ENCODE results near the gene EXD2. TPM values are rescaled to one million over a fixed set of nuclear protein-coding genes. Genes with fewer than 3 reads are reported as not detected.

EXD2 gene
- total RNA-seq, 1 experiment from 2014 or later = 26.2 TPM

DNA sequence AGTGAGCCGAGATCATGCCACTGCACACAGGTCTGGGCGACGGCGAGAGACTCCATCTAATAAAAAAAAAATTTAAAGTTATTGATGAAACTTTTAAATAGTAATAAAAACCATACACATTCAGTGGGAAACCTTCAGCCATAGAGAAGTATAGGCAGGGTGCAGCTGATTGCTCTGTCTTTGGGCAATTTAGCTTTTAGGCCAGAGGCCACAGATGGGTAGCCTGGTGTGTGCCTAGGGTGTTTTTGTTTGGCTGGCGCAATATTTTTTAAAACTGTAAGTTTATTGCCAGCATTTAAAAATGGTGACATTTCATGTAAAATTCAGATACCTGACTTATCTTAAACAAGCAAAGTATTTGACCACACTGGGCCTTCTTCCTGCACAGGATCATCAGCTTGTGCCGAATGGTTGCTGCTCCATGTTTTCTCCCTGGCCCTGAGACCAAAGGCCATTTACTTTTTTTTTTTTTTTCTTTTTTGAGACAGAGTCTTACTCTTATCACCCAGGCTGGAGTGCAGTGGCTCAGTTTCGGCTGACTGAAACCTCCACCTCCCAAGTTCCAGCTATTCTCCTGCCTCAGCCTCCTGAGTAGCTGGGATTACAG lies 16.2 kb downstream of the EXD2 start:
- ChIA-PET POLR2A (no interaction called here), CTCF (interaction anchor here (0.8 kb wide), 1 partner anchor 139 kb away, joined by 3 read pairs; no protein-coding TSS in a partner anchor)
- DNase-seq (ENCODE audit: low spot score) = no peak
- TF ChIP-seq FOXJ3 (CRISPR knock-in tag; IDR thresholded peaks at IDR 0.05; ENCODE audit: borderline replicate concordance) (no peak), SOX15 (CRISPR knock-in tag; IDR thresholded peaks at IDR 0.05) (no peak), OVOL2 (CRISPR knock-in tag; IDR thresholded peaks at IDR 0.05; ENCODE audit: borderline replicate concordance) (no peak), IRF2 (CRISPR knock-in tag; IDR thresholded peaks at IDR 0.05; ENCODE audit: borderline replicate concordance, low read depth) (no peak), NFYB (CRISPR knock-in tag; conservative IDR thresholded peaks at IDR 0.05; ENCODE audit: low read depth) (no peak), CREB1 (CRISPR knock-in tag; IDR thresholded peaks at IDR 0.05) (no peak), SMAD4 (CRISPR knock-in tag; IDR thresholded peaks at IDR 0.05) (no peak), ZNF396 (CRISPR knock-in tag; IDR thresholded peaks at IDR 0.05; ENCODE audit: borderline replicate concordance) (no peak)
- no peak overlapping the region for H3K27ac Mint-ChIP-seq
- no peaks in the 10 kb centered on the region for H3K9me3 Mint-ChIP-seq
- H3K36me3 Mint-ChIP-seq = peaks cover 12% of the 10 kb centered on the region
- no peak for ATAC-seq
- H3K4me1 Mint-ChIP-seq = peaks cover 5% of the 10 kb centered on the region; the same call in 1 of the 2 replicates
- H3K4me3 Mint-ChIP-seq = no peak overlapping the region
- H3K27me3 Mint-ChIP-seq (ENCODE audit: low read depth) = no peaks in the 10 kb centered on the region

DNA sequence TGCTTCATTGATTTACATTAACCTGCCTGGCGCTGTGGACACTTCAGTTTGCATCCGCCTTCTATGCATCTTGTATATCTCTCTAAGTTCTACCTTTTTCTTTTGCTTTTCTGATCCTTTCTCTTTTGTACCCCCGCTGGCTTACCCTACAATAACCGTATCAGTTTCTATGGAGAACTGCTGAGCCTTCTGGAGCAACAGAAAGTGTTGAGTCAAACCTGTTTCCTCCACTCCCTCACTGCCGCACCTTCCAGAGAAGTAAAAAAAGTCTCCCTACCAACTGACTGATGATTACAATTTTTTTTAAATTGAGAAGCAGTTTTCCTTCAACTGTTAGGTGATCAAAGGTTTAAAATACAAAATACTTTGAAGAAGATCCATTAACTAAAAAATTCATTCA lies 17.4 kb downstream of the EXD2 start:
- no peak for ATAC-seq
- CTCF ChIA-PET = interaction anchor here (0.6 to 1.2 kb wide), 2 partner anchors 56 to 203 kb away, joined by 3 to 5 read pairs; partner anchors contain the start of gene DCAF5
- no peaks in the 10 kb centered on the region for H3K9me3 Mint-ChIP-seq
- H3K4me3 Mint-ChIP-seq = no peak overlapping the region
- peak overlapping the region; percentile 8; the same call in 1 of the 2 replicates for H3K27ac Mint-ChIP-seq
- H3K27me3 Mint-ChIP-seq (ENCODE audit: low read depth) = no peaks in the 10 kb centered on the region
- peaks cover 5% of the 10 kb centered on the region; the same call in 1 of the 2 replicates for H3K4me1 Mint-ChIP-seq
- DNase-seq (ENCODE audit: low spot score) = no peak
- POLR2A ChIA-PET = no interaction called here
- peaks cover 15% of the 10 kb centered on the region for H3K36me3 Mint-ChIP-seq
- TF ChIP-seq MYBL2 (CRISPR knock-in tag; IDR thresholded peaks at IDR 0.05) (no peak), ESRRA (CRISPR knock-in tag; IDR thresholded peaks at IDR 0.05; ENCODE audit: borderline replicate concordance) (no peak), RELA (CRISPR knock-in tag; IDR thresholded peaks at IDR 0.05; ENCODE audit: borderline replicate concordance) (no peak), NFYB (CRISPR knock-in tag; conservative IDR thresholded peaks at IDR 0.05; ENCODE audit: low read depth) (no peak), ZNF317 (CRISPR knock-in tag; IDR thresholded peaks at IDR 0.05; ENCODE audit: borderline replicate concordance, low read depth) (no peak)
- TF ChIP-seq, protein P1, sequence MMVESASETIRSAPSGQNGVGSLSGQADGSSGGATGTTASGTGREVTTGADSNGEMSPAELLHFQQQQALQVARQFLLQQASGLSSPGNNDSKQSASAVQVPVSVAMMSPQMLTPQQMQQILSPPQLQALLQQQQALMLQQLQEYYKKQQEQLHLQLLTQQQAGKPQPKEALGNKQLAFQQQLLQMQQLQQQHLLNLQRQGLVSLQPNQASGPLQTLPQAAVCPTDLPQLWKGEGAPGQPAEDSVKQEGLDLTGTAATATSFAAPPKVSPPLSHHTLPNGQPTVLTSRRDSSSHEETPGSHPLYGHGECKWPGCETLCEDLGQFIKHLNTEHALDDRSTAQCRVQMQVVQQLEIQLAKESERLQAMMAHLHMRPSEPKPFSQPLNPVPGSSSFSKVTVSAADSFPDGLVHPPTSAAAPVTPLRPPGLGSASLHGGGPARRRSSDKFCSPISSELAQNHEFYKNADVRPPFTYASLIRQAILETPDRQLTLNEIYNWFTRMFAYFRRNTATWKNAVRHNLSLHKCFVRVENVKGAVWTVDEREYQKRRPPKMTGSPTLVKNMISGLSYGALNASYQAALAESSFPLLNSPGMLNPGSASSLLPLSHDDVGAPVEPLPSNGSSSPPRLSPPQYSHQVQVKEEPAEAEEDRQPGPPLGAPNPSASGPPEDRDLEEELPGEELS (CRISPR knock-in tag; IDR thresholded peaks at IDR 0.05) = no peak
- TF ChIP-seq, protein P2, sequence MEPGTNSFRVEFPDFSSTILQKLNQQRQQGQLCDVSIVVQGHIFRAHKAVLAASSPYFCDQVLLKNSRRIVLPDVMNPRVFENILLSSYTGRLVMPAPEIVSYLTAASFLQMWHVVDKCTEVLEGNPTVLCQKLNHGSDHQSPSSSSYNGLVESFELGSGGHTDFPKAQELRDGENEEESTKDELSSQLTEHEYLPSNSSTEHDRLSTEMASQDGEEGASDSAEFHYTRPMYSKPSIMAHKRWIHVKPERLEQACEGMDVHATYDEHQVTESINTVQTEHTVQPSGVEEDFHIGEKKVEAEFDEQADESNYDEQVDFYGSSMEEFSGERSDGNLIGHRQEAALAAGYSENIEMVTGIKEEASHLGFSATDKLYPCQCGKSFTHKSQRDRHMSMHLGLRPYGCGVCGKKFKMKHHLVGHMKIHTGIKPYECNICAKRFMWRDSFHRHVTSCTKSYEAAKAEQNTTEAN (CRISPR knock-in tag; IDR thresholded peaks at IDR 0.05) = no peak
- TF ChIP-seq, protein P3, sequence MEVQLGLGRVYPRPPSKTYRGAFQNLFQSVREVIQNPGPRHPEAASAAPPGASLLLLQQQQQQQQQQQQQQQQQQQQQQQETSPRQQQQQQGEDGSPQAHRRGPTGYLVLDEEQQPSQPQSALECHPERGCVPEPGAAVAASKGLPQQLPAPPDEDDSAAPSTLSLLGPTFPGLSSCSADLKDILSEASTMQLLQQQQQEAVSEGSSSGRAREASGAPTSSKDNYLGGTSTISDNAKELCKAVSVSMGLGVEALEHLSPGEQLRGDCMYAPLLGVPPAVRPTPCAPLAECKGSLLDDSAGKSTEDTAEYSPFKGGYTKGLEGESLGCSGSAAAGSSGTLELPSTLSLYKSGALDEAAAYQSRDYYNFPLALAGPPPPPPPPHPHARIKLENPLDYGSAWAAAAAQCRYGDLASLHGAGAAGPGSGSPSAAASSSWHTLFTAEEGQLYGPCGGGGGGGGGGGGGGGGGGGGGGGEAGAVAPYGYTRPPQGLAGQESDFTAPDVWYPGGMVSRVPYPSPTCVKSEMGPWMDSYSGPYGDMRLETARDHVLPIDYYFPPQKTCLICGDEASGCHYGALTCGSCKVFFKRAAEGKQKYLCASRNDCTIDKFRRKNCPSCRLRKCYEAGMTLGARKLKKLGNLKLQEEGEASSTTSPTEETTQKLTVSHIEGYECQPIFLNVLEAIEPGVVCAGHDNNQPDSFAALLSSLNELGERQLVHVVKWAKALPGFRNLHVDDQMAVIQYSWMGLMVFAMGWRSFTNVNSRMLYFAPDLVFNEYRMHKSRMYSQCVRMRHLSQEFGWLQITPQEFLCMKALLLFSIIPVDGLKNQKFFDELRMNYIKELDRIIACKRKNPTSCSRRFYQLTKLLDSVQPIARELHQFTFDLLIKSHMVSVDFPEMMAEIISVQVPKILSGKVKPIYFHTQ (CRISPR knock-in tag; IDR thresholded peaks at IDR 0.05) = no peak
- TF ChIP-seq, protein P4, sequence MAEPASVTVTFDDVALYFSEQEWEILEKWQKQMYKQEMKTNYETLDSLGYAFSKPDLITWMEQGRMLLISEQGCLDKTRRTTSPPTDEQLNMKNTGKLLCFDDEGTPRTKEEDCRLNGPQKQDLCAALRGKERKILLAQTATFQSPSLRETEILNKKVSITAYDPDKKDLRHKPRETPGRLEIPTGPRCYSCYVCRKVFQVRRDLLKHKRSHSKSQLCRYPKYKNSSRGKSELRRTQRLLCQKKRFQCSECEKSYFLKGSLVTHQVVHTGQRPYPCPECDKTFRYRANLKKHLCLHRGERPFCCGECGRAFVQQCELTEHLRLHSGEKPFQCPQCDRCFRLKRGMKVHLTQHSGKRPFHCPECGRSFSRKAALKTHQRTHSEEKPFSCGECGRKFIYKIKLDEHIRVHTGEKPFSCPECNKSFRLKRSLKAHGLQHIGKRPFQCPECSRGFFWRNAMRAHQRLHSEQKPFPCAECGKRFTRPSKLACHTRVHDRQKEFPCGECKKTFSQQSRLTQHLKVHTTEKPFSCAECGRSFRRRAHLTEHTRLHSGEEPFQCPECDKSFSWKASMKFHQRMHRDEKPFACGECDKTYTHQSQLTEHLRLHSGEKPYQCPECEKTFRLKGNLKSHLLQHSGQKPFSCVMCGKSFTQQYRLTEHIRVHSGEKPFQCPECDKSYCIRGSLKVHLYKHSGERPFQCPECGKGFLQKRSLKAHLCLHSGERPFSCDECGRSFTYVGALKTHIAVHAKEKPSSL (CRISPR knock-in tag; conservative IDR thresholded peaks at IDR 0.05) = no peak
- TF ChIP-seq, protein P5, sequence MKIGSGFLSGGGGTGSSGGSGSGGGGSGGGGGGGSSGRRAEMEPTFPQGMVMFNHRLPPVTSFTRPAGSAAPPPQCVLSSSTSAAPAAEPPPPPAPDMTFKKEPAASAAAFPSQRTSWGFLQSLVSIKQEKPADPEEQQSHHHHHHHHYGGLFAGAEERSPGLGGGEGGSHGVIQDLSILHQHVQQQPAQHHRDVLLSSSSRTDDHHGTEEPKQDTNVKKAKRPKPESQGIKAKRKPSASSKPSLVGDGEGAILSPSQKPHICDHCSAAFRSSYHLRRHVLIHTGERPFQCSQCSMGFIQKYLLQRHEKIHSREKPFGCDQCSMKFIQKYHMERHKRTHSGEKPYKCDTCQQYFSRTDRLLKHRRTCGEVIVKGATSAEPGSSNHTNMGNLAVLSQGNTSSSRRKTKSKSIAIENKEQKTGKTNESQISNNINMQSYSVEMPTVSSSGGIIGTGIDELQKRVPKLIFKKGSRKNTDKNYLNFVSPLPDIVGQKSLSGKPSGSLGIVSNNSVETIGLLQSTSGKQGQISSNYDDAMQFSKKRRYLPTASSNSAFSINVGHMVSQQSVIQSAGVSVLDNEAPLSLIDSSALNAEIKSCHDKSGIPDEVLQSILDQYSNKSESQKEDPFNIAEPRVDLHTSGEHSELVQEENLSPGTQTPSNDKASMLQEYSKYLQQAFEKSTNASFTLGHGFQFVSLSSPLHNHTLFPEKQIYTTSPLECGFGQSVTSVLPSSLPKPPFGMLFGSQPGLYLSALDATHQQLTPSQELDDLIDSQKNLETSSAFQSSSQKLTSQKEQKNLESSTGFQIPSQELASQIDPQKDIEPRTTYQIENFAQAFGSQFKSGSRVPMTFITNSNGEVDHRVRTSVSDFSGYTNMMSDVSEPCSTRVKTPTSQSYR (CRISPR knock-in tag; IDR thresholded peaks at IDR 0.05) = no peak
- TF ChIP-seq, protein P6, sequence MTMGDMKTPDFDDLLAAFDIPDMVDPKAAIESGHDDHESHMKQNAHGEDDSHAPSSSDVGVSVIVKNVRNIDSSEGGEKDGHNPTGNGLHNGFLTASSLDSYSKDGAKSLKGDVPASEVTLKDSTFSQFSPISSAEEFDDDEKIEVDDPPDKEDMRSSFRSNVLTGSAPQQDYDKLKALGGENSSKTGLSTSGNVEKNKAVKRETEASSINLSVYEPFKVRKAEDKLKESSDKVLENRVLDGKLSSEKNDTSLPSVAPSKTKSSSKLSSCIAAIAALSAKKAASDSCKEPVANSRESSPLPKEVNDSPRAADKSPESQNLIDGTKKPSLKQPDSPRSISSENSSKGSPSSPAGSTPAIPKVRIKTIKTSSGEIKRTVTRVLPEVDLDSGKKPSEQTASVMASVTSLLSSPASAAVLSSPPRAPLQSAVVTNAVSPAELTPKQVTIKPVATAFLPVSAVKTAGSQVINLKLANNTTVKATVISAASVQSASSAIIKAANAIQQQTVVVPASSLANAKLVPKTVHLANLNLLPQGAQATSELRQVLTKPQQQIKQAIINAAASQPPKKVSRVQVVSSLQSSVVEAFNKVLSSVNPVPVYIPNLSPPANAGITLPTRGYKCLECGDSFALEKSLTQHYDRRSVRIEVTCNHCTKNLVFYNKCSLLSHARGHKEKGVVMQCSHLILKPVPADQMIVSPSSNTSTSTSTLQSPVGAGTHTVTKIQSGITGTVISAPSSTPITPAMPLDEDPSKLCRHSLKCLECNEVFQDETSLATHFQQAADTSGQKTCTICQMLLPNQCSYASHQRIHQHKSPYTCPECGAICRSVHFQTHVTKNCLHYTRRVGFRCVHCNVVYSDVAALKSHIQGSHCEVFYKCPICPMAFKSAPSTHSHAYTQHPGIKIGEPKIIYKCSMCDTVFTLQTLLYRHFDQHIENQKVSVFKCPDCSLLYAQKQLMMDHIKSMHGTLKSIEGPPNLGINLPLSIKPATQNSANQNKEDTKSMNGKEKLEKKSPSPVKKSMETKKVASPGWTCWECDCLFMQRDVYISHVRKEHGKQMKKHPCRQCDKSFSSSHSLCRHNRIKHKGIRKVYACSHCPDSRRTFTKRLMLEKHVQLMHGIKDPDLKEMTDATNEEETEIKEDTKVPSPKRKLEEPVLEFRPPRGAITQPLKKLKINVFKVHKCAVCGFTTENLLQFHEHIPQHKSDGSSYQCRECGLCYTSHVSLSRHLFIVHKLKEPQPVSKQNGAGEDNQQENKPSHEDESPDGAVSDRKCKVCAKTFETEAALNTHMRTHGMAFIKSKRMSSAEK (CRISPR knock-in tag; IDR thresholded peaks at IDR 0.05; ENCODE audit: borderline replicate concordance) = no peak
